Hepatocyte (in vitro differentiated cells): ENCODE results near the gene FOCAD.

ENCODE experiments used
- CTCF ChIP-seq: fragments of 200-600 bp; sonication (generic); IDR thresholded peaks from 2 replicates; pipeline ENCODE4 v1.5.1; 2016; ENCODE audit warnings: antibody characterized with exemption, mild to moderate bottlenecking; ENCODE audit not compliant: poor library complexity
- EZH2 ChIP-seq: fragments of 200-600 bp; sonication (generic); IDR thresholded peaks from 2 replicates; pipeline ENCODE4 v1.6.1; 2016; ENCODE audit warnings: antibody characterized with exemption, mild to moderate bottlenecking, borderline replicate concordance

DNA sequence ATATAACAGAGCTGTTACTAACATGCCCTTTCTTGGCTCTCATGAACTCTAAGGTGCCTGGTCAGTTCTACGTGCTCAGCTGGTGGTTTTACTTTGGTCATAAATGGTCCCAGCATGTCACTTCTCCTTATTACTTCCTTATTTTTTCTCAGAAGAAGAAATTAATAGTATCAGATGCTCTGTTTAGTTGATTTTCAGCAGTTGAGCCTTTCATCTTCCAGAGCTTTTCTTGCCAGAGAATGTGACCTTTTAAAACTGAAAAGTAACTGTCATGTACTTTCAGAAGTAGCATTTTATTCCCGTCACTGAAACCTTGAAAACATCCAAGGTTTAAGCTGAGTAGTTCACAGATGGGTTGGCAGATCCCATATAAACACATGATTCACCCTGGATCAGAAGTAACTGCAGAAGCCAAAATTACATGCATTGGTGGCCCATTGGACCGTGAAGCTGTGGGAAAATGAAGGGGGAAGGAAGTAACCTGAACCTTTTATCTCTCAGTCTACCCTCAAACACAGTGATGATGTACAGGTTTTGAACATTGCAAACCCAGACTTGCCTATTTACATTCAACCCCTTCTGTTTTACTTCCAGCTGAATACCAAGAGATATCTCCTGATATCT lies 296.9 kb downstream of the FOCAD start:
- TF ChIP-seq CTCF: no peak
- TF ChIP-seq EZH2: no peak
